ENCODE results near the gene RC3H2. TPM values are rescaled to one million over a fixed set of nuclear protein-coding genes. Genes with fewer than 3 reads are reported as not detected.

Gene RC3H2
- 36.4 and 42.5 TPM in 2 replicates for total RNA-seq (2016; rRNA removed; fragmentation: Illumina TruSeq; extraction: Trizol)
- 65.6 and 66.4 TPM in 2 replicates for total RNA-seq (2016; cell fraction: cytosol; rRNA removed; fragmentation: Illumina TruSeq; extraction: Trizol; ENCODE audit: low read depth)
- total RNA-seq (2016; cell fraction: insoluble cytoplasmic fraction; rRNA removed; fragmentation: Illumina TruSeq; extraction: Trizol), result 36.3 and 43.9 TPM in 2 replicates
- 72.8 and 85.3 TPM in 2 replicates for total RNA-seq (2016; cell fraction: membrane; rRNA removed; fragmentation: Illumina TruSeq; extraction: Trizol)
- 23.9 and 31.0 TPM in 2 replicates for total RNA-seq (2016; cell fraction: nucleus; rRNA removed; fragmentation: Illumina TruSeq; extraction: Trizol)
- polyA plus RNA-seq (2011; rRNA removed), result 20.3 and 21.0 TPM in 2 replicates
- polyA plus RNA-seq (2011; cell fraction: cytosol; rRNA removed), result 10.8 and 15.8 TPM in 2 replicates
- polyA plus RNA-seq (2011; cell fraction: nucleus; rRNA removed), result 15.4 and 17.1 TPM in 2 replicates
- 15.7 and 18.2 TPM in 2 replicates for polyA plus RNA-seq (2012)
- polyA plus RNA-seq (2016; cell fraction: cytosol; fragmentation: Illumina TruSeq; extraction: Trizol; ENCODE audit: low read depth), result 56.4 and 58.0 TPM in 2 replicates
- 19.2 and 20.4 TPM in 2 replicates for polyA plus RNA-seq (2016; cell fraction: insoluble cytoplasmic fraction; fragmentation: Illumina TruSeq; extraction: Trizol; ENCODE audit: low read depth)
- 45.4 and 46.9 TPM in 2 replicates for polyA plus RNA-seq (2016; cell fraction: membrane; fragmentation: Illumina TruSeq; extraction: Trizol; ENCODE audit: low read depth)
- polyA plus RNA-seq (2016; cell fraction: nucleus; fragmentation: Illumina TruSeq; extraction: Trizol; ENCODE audit: insufficient read depth, low read depth), result 23.5 and 27.5 TPM in 2 replicates
- 64.1 and 186 TPM in 2 replicates for polyA minus RNA-seq (2011; rRNA and poly(A)+ RNA removed; ENCODE audit: low replicate concordance)
- 41.2 and 49.7 TPM in 2 replicates for polyA minus RNA-seq (2011; cell fraction: cytosol; rRNA and poly(A)+ RNA removed)
- 55.0 and 73.7 TPM in 2 replicates for polyA minus RNA-seq (2011; cell fraction: nucleus; rRNA and poly(A)+ RNA removed)
- Bru-seq, nascent RNA, result percentile 85 among the genes with signal in this experiment
- BruChase-seq, experiment 1, labeled RNA remaining after a 6-hour chase, result percentile 93 among the genes with signal in this experiment
- percentile 90 among the genes with signal in this experiment for BruChase-seq, experiment 2, labeled RNA remaining after a 2-hour chase
- long read RNA-seq, experiment 1, partial matches to known transcripts, result 5 of 13 reads
- long read RNA-seq, experiment 1, other reads (novel, unspliced or antisense), result 5 of 13 reads
- long read RNA-seq, experiment 2, partial matches to known transcripts, result 2 of 33 reads
- long read RNA-seq, experiment 2, other reads (novel, unspliced or antisense), result 27 of 33 reads

- peaks cover 49% of the 10 kb centered on the region for H3K79me2 ChIP-seq (ENCODE audit: insufficient read depth, low read length)
- FAIRE-seq (peak; percentile 93), DNase-seq (ENCODE audit: low spot score) (peak; percentile 99), ATAC-seq (peak; percentile 94)
- peak within 1 kb of the TSS; percentile 77 for H3K4me2 ChIP-seq (ENCODE audit: low read depth, low read length)
- H3K4me1 ChIP-seq (ENCODE audit: insufficient read depth, low read length), result peaks cover 19% of the 10 kb centered on the region
- peak within 1 kb of the TSS; percentile 90 for H3K27ac ChIP-seq (ENCODE audit: extremely low read length, insufficient read depth, low read length)
- TSS peak; percentile 91 for BruUV-seq (replicated peaks)
- no peaks in the 10 kb centered on the region for H3K9me3 ChIP-seq (ENCODE audit: low read length)
- ChIA-PET CTCF (ENCODE audit: low intra/inter-chr PET ratio, low total read pairs) (no interaction called here), POLR2A (interaction anchor here (0.9 to 3.0 kb wide), 9 partner anchors 8 to 103 kb away, joined by 3 to 26 read pairs (median 4); partner anchors contain the start of genes PDCL, RABGAP1, ZBTB26 and ZBTB6)
- peaks cover 10% of the 10 kb centered on the region; the same call in 1 of the 2 replicates for H4K20me1 ChIP-seq (ENCODE audit: insufficient read depth, low read length)
- H2AFZ ChIP-seq (ENCODE audit: low read length), result peak within 1 kb of the TSS; percentile 67
- no peaks in the 10 kb centered on the region; a peak in 1 of 5 replicates for H3K27me3 ChIP-seq (ENCODE audit: control insufficient read depth in 1 of 2, insufficient read depth in 2 of 2, low read length in 2 of 2)
- H3K36me3 ChIP-seq (replicated peaks in 1 of 2; ENCODE audit: control insufficient read depth in 1 of 2, insufficient read depth in 2 of 2, low read length in 2 of 2), result 0 out of 5 replicates have a peak, but pooled peaks cover 0 to 3% of the 10 kb centered on the region in 2 experiments
- in situ Hi-C loops (cut with HindIII; ENCODE audit: extremely low pct_ligation_motif_present, low pct_unique_long_range_greater_than_20kb), result no loop called here
- intact Hi-C loops (cut with micrococcal nuclease; ENCODE audit: unreplicated experiment), result loop anchor here (1.0 to 5.0 kb wide), 2 partner anchors 31 to 87 kb away; no protein-coding TSS in a partner anchor
- WGBS (ENCODE audit: low lambda C conversion rate), result under 1% methylated on average over 47 of the region's 77 CpGs
- H3K9ac ChIP-seq (ENCODE audit: insufficient read depth, low read depth, low read length), result peak within 1 kb of the TSS; percentile 95
- H3K4me3 ChIP-seq (replicated peaks in 1 of 3; ENCODE audit: insufficient read depth in 1 of 3, low read depth in 2 of 3, low read length in 3 of 3), result peak within 1 kb of the TSS; percentile 63 to 98 (median 95)
- TF ChIP-seq MXD4 (CRISPR knock-in tag; IDR thresholded peaks at IDR 0.05) (peak; percentile 73; the same call in 1 of the 2 replicates), BHLHE40 (IDR thresholded peaks at IDR 0.05; ENCODE audit: low read length) (peak; percentile 93), ZC3H4 (CRISPR knock-in tag; IDR thresholded peaks at IDR 0.05; ENCODE audit: borderline replicate concordance) (no peak), IKZF4 (CRISPR knock-in tag; IDR thresholded peaks at IDR 0.05; ENCODE audit: borderline replicate concordance, low read depth, not compliant biosample characterization) (no peak), E2F1 (CRISPR knock-in tag; IDR thresholded peaks at IDR 0.05) (no peak; the same call in 1 of the 2 replicates), FUBP1 (CRISPR knock-in tag; IDR thresholded peaks at IDR 0.05; ENCODE audit: borderline replicate concordance) (no peak), CENPT (CRISPR knock-in tag; IDR thresholded peaks at IDR 0.05; ENCODE audit: low read depth) (no peak), THYN1 (CRISPR knock-in tag; IDR thresholded peaks at IDR 0.05; ENCODE audit: borderline replicate concordance, low read depth) (no peak), ZNF446 (CRISPR knock-in tag; IDR thresholded peaks at IDR 0.05) (no peak), KMT2B (CRISPR knock-in tag; IDR thresholded peaks at IDR 0.05) (peak; percentile 85), ZNF124 (CRISPR knock-in tag; IDR thresholded peaks at IDR 0.05) (no peak), ZUFSP (CRISPR knock-in tag; IDR thresholded peaks at IDR 0.05; ENCODE audit: borderline replicate concordance) (no peak)
Observed at GRCh38 chr9:122904823-122905710, at the start of gene RC3H2. RC3H2 (minus strand) TSS chr9:122905359; CDS start chr9:122897509, 7,850 bp downstream.
